ENCODE measurements around the gene AKR1C3.
"Not testable (repeated sequence)": the region's sequence is repeated elsewhere in the genome, so short reads cannot be mapped to it uniquely, and the experiment has no call there.

AKR1C3 gene

GRCh38 chr10:5103481-5103880, 9.3 kb downstream of the AKR1C3 start:
- no peak overlapping the region for H3K4me3 ChIP-seq (ENCODE audit: control insufficient read depth, low read depth, low read length)
- TF ChIP-seq CTCF (IDR thresholded peaks at IDR 0.05; ENCODE audit: control insufficient read depth, insufficient read depth, low read depth, low read length, missing control alignments) = no peak
- no peak for DNase-seq (ENCODE audit: low read depth)

GRCh38 chr10:5105626-5106025, 11.4 kb downstream of the AKR1C3 start:
- H3K4me3 ChIP-seq (ENCODE audit: control insufficient read depth, low read depth, low read length) = no peak overlapping the region
- DNase-seq (ENCODE audit: low read depth) = no peak

GRCh38 chr10:5106553-5106952, 12.3 kb downstream of the AKR1C3 start:
- no peak for TF ChIP-seq CTCF (IDR thresholded peaks at IDR 0.05; ENCODE audit: control insufficient read depth, insufficient read depth, low read depth, low read length, missing control alignments)
- DNase-seq (ENCODE audit: low read depth) = no peak
- H3K4me3 ChIP-seq (ENCODE audit: control insufficient read depth, low read depth, low read length) = no peak overlapping the region

More at GRCh38 chr10:5105626-5106025, 11.4 kb downstream of the AKR1C3 start:
- no peak for TF ChIP-seq CTCF (IDR thresholded peaks at IDR 0.05; ENCODE audit: control insufficient read depth, insufficient read depth, low read depth, low read length, missing control alignments)

- DNase-seq (ENCODE audit: low read depth) = no peak
- no peak overlapping the region for H3K4me3 ChIP-seq (ENCODE audit: control insufficient read depth, low read depth, low read length)
- TF ChIP-seq CTCF (IDR thresholded peaks at IDR 0.05; ENCODE audit: control insufficient read depth, insufficient read depth, low read depth, low read length, missing control alignments) = no peak
Observed at GRCh38 chr10:5107860-5108526, 13.8 kb downstream of the AKR1C3 start.

DNA sequence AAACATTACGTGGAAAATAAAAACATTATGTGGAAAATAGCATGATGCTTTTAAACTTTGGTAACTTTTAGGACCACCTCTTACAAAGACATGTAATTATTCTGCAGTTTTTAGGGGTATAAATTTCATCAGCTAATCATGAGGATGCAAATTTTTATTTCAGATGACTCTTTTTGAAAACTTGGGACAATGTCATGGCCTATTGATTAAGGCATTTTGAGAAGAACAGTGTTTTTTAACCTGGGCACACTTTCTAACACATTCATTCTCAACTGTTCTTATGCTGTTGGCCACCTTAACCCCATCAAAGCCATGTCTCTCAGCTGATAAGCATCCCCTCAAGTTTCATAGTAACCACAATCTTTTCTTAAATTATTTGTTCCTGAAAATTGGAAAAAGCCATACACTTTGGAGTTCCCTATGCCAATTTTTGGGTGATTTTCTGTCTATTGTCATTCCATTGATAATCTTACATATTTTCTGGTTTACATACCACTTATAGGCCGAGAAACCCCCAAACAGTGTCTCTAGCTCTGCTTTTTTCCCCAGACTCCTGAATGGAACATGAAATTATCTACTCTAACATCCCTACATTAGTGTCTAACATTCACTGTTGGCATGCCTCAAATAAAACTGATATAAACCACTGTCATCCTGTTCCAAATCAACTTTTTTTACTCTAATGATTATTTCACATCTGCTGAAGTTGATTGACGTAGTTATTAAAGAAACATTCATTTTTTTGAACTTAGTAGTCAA, 14.6 kb downstream of the AKR1C3 start:
- no peak for DNase-seq (ENCODE audit: low read depth)
- no peak overlapping the region for H3K4me3 ChIP-seq (ENCODE audit: control insufficient read depth, low read depth, low read length)
- no peak for TF ChIP-seq CTCF (IDR thresholded peaks at IDR 0.05; ENCODE audit: control insufficient read depth, insufficient read depth, low read depth, low read length, missing control alignments)

DNA sequence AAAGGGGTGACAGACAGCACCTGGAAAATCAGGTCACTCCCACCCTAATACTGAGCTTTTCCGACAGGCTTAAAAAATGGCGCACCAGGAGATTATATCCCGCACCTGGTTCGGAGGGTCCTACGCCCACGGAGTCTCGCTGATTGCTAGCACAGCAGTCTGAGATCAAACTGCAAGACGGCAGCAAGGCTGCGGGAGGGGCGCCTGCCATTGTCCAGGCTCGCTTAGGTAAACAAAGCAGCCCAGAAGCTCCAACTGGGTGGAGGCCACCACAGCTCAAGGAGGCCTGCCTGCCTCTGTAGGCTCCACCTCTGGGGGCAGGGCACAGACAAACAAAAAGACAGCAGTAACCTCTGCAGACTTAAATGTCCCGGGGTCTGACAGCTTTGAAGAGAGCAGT, 15.6 kb downstream of the AKR1C3 start:
- DNase-seq (ENCODE audit: low read depth); H3K4me3 ChIP-seq (ENCODE audit: control insufficient read depth, low read depth, low read length): not testable (repeated sequence)

DNA sequence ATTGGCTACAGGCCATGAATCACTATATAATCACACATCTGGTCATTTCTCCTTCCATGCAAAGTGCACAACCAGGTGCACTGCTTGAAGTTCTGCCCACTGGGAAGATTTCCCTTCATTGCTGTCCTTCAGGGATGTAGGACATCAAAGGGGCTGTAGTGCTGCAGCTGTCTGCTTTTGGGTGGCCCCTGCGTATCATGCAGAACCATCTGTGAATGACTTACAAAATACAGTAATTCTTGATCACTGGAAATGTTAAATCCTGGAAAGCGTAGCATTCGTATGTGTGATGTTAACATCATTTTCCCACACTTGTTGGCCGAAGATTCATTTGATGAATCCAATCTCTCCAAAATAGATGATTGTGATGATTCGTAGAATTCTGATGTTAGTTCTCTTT, 22.4 kb downstream of the AKR1C3 start:
- DNase-seq (ENCODE audit: low read depth) = no peak
- TF ChIP-seq CTCF (IDR thresholded peaks at IDR 0.05; ENCODE audit: control insufficient read depth, insufficient read depth, low read depth, low read length, missing control alignments) = no peak
- H3K4me3 ChIP-seq (ENCODE audit: control insufficient read depth, low read depth, low read length) = no peak overlapping the region
